Neural cell (in vitro differentiated cells): ENCODE results near the gene MYO5C. TPM values are rescaled to one million over a fixed set of nuclear protein-coding genes. Genes with fewer than 3 reads are reported as not detected.

ENCODE experiments used
- H2AFZ ChIP-seq: fragments of 200-600, 300-800 bp; sonication (generic), shearing (Covaris generic); 2 replicates; pipeline ENCODE4 v1.6.0; 2014; ENCODE audit warnings: low read depth, mild to moderate bottlenecking, antibody characterized with exemption, low read length, moderate library complexity
- H3F3A ChIP-seq: fragments of 200-600 bp; shearing (Covaris generic); 2 replicates; pipeline ENCODE4 v1.6.1; 2016; ENCODE audit warnings: mild to moderate bottlenecking, moderate library complexity, mixed read lengths, antibody characterized with exemption, low read length; ENCODE audit not compliant: insufficient read depth, poor library complexity, severe bottlenecking
- H3K27ac ChIP-seq: fragments of 200-600, 300-800 bp; sonication (generic), shearing (Covaris generic); 2 replicates; pipeline ENCODE4 v1.5.1; 2014; ENCODE audit warnings: mild to moderate bottlenecking, low read length, moderate library complexity
- H3K27me3 ChIP-seq: fragments of 300-800, 200-600 bp; sonication (generic), shearing (Covaris generic); 2 replicates; pipeline ENCODE4 v1.6.0; 2014; ENCODE audit warnings: mild to moderate bottlenecking, low read depth, low read length, moderate library complexity; ENCODE audit not compliant: insufficient read depth
- H3K36me3 ChIP-seq: fragments of 300-800, 200-600 bp; sonication (generic), shearing (Covaris generic); 2 replicates; pipeline ENCODE4 v1.5.1; 2014; ENCODE audit warnings: mild to moderate bottlenecking, antibody characterized with exemption, low read length, moderate library complexity; ENCODE audit not compliant: insufficient read depth
- H3K4me2 ChIP-seq: fragments of 300-800, 200-600 bp; sonication (generic), shearing (Covaris generic); 2 replicates; pipeline ENCODE4 v1.6.0; 2014; ENCODE audit warnings: mild to moderate bottlenecking, low read length
- H3K4me3 ChIP-seq: fragments of 300-800, 200-600 bp; sonication (generic), shearing (Covaris generic); 2 replicates; pipeline ENCODE4 v1.5.1; 2014; ENCODE audit warnings: mild to moderate bottlenecking, low read length, moderate library complexity
- H3K79me2 ChIP-seq: fragments of 200-600 bp; shearing (Covaris generic); replicated peaks from 2 replicates; pipeline ENCODE4 v1.6.0; 2014; ENCODE audit warnings: mild to moderate bottlenecking, low read length, moderate library complexity; ENCODE audit not compliant: insufficient read depth
- H3K9ac ChIP-seq: fragments of 300-800, 200-600 bp; sonication (generic), shearing (Covaris generic); 2 replicates; pipeline ENCODE4 v1.6.1; 2016; ENCODE audit warnings: mild to moderate bottlenecking, low read length, mixed read lengths
- H3K9me2 ChIP-seq: fragments of 200-600 bp; shearing (Covaris generic); 2 replicates; pipeline ENCODE4 v1.6.1; 2016; ENCODE audit warnings: mild to moderate bottlenecking, low read length, mixed read lengths; ENCODE audit not compliant: insufficient read depth
- H3K9me3 ChIP-seq: fragments of 200-600, 300-800 bp; sonication (generic), shearing (Covaris generic); 2 replicates; pipeline ENCODE4 v1.6.1; 2016; ENCODE audit warnings: mild to moderate bottlenecking, mixed run types, low read length, moderate library complexity, mixed read lengths
- H4K20me1 ChIP-seq: fragments of 200-600 bp; shearing (Covaris generic); 2 replicates; pipeline ENCODE4 v1.6.1; 2016; ENCODE audit warnings: mild to moderate bottlenecking, mixed run types; ENCODE audit not compliant: insufficient read depth
- CTCF ChIP-seq: fragments of 450-650 bp; IDR thresholded peaks from 2 replicates; pipeline ENCODE4 v1.5.1; 2014; ENCODE audit warnings: antibody characterized with exemption, mild to moderate bottlenecking, moderate library complexity; ENCODE audit not compliant: poor library complexity, severe bottlenecking
- EP300 ChIP-seq: fragments of 450-650 bp; conservative IDR thresholded peaks from 2 replicates; pipeline ENCODE4 v1.6.1; 2014; ENCODE audit warnings: antibody characterized with exemption, mild to moderate bottlenecking, moderate library complexity; ENCODE audit not compliant: poor library complexity, severe bottlenecking
- EZH2 ChIP-seq: fragments of 200-600, 300-800 bp; shearing (Covaris generic), sonication (generic); IDR thresholded peaks from 2 replicates; pipeline ENCODE4 v1.6.1; 2014; ENCODE audit warnings: antibody characterized with exemption, low read length, borderline replicate concordance, mild to moderate bottlenecking; ENCODE audit not compliant: insufficient read depth, poor library complexity, severe bottlenecking
- MXI1 ChIP-seq: fragments of 450-650 bp; conservative IDR thresholded peaks from 2 replicates; pipeline ENCODE4 v1.6.1; 2014; ENCODE audit warnings: antibody characterized with exemption, mild to moderate bottlenecking; ENCODE audit not compliant: poor library complexity, severe bottlenecking
- POLR2AphosphoS5 ChIP-seq: IDR thresholded peaks from 2 replicates; pipeline ENCODE4 v1.6.1; 2012
- RAD21 ChIP-seq: fragments of 450-650 bp; conservative IDR thresholded peaks from 2 replicates; pipeline ENCODE4 v1.6.1; 2014; ENCODE audit warnings: antibody characterized with exemption, mild to moderate bottlenecking, moderate library complexity
- REST ChIP-seq: IDR thresholded peaks from 2 replicates; pipeline ENCODE4 v1.6.1; 2012; ENCODE audit warnings: borderline replicate concordance
- SMC3 ChIP-seq: fragments of 450-650 bp; conservative IDR thresholded peaks from 2 replicates; pipeline ENCODE4 v1.6.1; 2014; ENCODE audit warnings: antibody characterized with exemption, mild to moderate bottlenecking, moderate library complexity; ENCODE audit not compliant: poor library complexity
- TAF1 ChIP-seq: IDR thresholded peaks from 2 replicates; pipeline ENCODE4 v1.6.1; 2012; ENCODE audit warnings: low read depth
- polyA plus RNA-seq: library from polyadenylated mRNA; depleted of rRNA; stranded (reverse); fragments of >200 nt; gene quantifications from 2 replicates; pipeline ENCODE4 v1.2.3, GENCODE V29; 2014

Gene MYO5C
- polyA plus RNA-seq, 1 donor from 2014 or later: 0.77 TPM

GRCh38 chr15:52257734-52258062, 37.9 kb downstream of the MYO5C start:
- Histone ChIP-seq H3F3A (no peaks in the 10 kb centered on the region), H3K4me2 (no peak overlapping the region), H3K9me2 (no peaks in the 10 kb centered on the region), H3K9ac (no peak overlapping the region), H3K79me2 (no peaks in the 10 kb centered on the region), H3K27ac (no peak overlapping the region), H3K4me3 (no peak overlapping the region), H3K27me3 (no peaks in the 10 kb centered on the region), H3K9me3 (no peaks in the 10 kb centered on the region), H4K20me1 (no peaks in the 10 kb centered on the region), H3K36me3 (no peaks in the 10 kb centered on the region), H2AFZ (no peak overlapping the region)
- TF ChIP-seq POLR2AphosphoS5 (no peak), EP300 (no peak), MXI1 (no peak), EZH2 (no peak), CTCF (no peak)

GRCh38 chr15:52256930-52257733, 38.5 kb downstream of the MYO5C start:
- H3K27ac ChIP-seq: no peak overlapping the region
- no peak overlapping the region for H3K4me2 ChIP-seq

More at GRCh38 chr15:52256930-52257733, 38.5 kb downstream of the MYO5C start:
- H3K9me2 ChIP-seq: no peaks in the 10 kb centered on the region
- H3F3A ChIP-seq: no peaks in the 10 kb centered on the region
- no peak for TF ChIP-seq CTCF
- TF ChIP-seq POLR2AphosphoS5: no peak
- no peak for TF ChIP-seq EP300
- TF ChIP-seq TAF1: no peak
- no peak for TF ChIP-seq EZH2
- no peak for TF ChIP-seq SMC3
- TF ChIP-seq REST: no peak
- no peak for TF ChIP-seq MXI1
- no peak for TF ChIP-seq RAD21
- no peak overlapping the region for H3K9ac ChIP-seq
- no peaks in the 10 kb centered on the region for H3K79me2 ChIP-seq
- H3K4me3 ChIP-seq: no peak overlapping the region
- H4K20me1 ChIP-seq: no peaks in the 10 kb centered on the region
- H2AFZ ChIP-seq: no peak overlapping the region
- no peaks in the 10 kb centered on the region for H3K27me3 ChIP-seq
- no peaks in the 10 kb centered on the region for H3K36me3 ChIP-seq
- H3K9me3 ChIP-seq: no peaks in the 10 kb centered on the region
